ENCODE results near the gene HOXB3. TPM values are rescaled to one million over a fixed set of nuclear protein-coding genes. Genes with fewer than 3 reads are reported as not detected.

HOXB3 gene
- total and polyA plus RNA-seq, 5 experiments from 2014 or later = 0.19 to 8.1 (median 7.2) TPM; not detected in 2

GRCh38 chr17:48499248-48499647 is 90.8 kb downstream of the HOXB3 start:
- H3K9me3 Mint-ChIP-seq = no peaks in the 10 kb centered on the region
- DNase-seq (no peak), ATAC-seq (no peak)
- no peaks in the 10 kb centered on the region for H3K36me3 Mint-ChIP-seq
- POLR2A ChIA-PET = interaction anchor here (0.6 to 0.7 kb wide), 2 partner anchors 15 to 29 kb away, joined by 3 read pairs; no protein-coding TSS in a partner anchor
- H3K27ac Mint-ChIP-seq = no peak overlapping the region
- peaks cover 14 to 46% (median 19%) of the 10 kb centered on the region in 5 donors for H3K27me3 Mint-ChIP-seq
- no peaks in the 10 kb centered on the region for H3K4me1 Mint-ChIP-seq
- H3K4me3 Mint-ChIP-seq = no peak overlapping the region

Small RNAs within 50 kb of the gene (microRNA-seq; reads per million reads assigned to microRNA genes)
- not detected for gene MIR196A1 (ENCODE audit: borderline microRNAs expressed)

Other genes starting within 250 kb of the HOXB3 start
- gene SKAP1, start 160.0 kb downstream of the HOXB3 start, total RNA-seq = 10 to 100 TPM; 73.0 to 74.6 TPM
- gene SKAP1, start 160.0 kb downstream of the HOXB3 start, polyA plus RNA-seq = 100 to 1,000 TPM; 223 to 237 (median 230) TPM
- gene HOXB1, start 59.2 kb downstream of the HOXB3 start, total RNA-seq = not detected
- gene HOXB1, start 59.2 kb downstream of the HOXB3 start, polyA plus RNA-seq = not detected
- gene HOXB2, start 45.1 kb downstream of the HOXB3 start, total RNA-seq = 10 to 100 TPM; 31.9 to 32.4 TPM
- gene HOXB2, start 45.1 kb downstream of the HOXB3 start, polyA plus RNA-seq = 10 to 100 TPM in 1 of 3 donors, 1 to 10 TPM in 2; 7.6 to 16.4 (median 8.2) TPM
- 1 to 10 TPM; 1.8 to 2.3 TPM for gene HOXB4, start 11.9 kb downstream of the HOXB3 start, total RNA-seq
- under 1 TPM in 2 of 3 donors, not detected in 1; 0.06 TPM for gene HOXB4, start 11.9 kb downstream of the HOXB3 start, polyA plus RNA-seq
- gene HOXB5, start 3.5 kb upstream of the HOXB3 start, total RNA-seq = not detected
- not detected for gene HOXB5, start 3.5 kb upstream of the HOXB3 start, polyA plus RNA-seq
- not detected for gene HOXB6, start 14.7 kb upstream of the HOXB3 start, total RNA-seq
- gene HOXB6, start 14.7 kb upstream of the HOXB3 start, polyA plus RNA-seq = not detected
- gene HOXB7, start 20.8 kb upstream of the HOXB3 start, total RNA-seq = not detected
- gene HOXB7, start 20.8 kb upstream of the HOXB3 start, polyA plus RNA-seq = under 1 TPM in 2 of 3 donors, not detected in 1; 0.22 to 0.40 TPM
- not detected for gene HOXB8, start 25.1 kb upstream of the HOXB3 start, total RNA-seq
- not detected for gene HOXB8, start 25.1 kb upstream of the HOXB3 start, polyA plus RNA-seq
- gene HOXB9, start 36.1 kb upstream of the HOXB3 start, total RNA-seq = not detected
- gene HOXB9, start 36.1 kb upstream of the HOXB3 start, polyA plus RNA-seq = under 1 TPM in 1 of 3 donors, not detected in 2; 0.13 TPM
- not detected for gene PRAC1, start 132.3 kb upstream of the HOXB3 start, total RNA-seq
- not detected for gene PRAC1, start 132.3 kb upstream of the HOXB3 start, polyA plus RNA-seq
- not detected for gene PRAC2, start 132.9 kb upstream of the HOXB3 start, total RNA-seq
- gene PRAC2, start 132.9 kb upstream of the HOXB3 start, polyA plus RNA-seq = not detected
- not detected for gene HOXB13, start 138.5 kb upstream of the HOXB3 start, total RNA-seq
- not detected for gene HOXB13, start 138.5 kb upstream of the HOXB3 start, polyA plus RNA-seq
- not detected for gene TTLL6, start 227.0 kb upstream of the HOXB3 start, total RNA-seq
- not detected for gene TTLL6, start 227.0 kb upstream of the HOXB3 start, polyA plus RNA-seq
- gene CALCOCO2, start 240.8 kb upstream of the HOXB3 start, total RNA-seq = 100 to 1,000 TPM; 133 to 135 TPM
- gene CALCOCO2, start 240.8 kb upstream of the HOXB3 start, polyA plus RNA-seq = 100 to 1,000 TPM; 123 to 157 (median 127) TPM